GM18873 (cell line): ENCODE results near the gene ZNF536.

Experiments used
- ATAC-seq: cut with Tn5 transposase; IDR thresholded peaks from one replicate; pipeline ENCODE4 v1.9.1; 2021; ENCODE audit warnings: mild to moderate bottlenecking, moderate library complexity, moderate number of reproducible peaks; ENCODE audit not compliant: unreplicated experiment, low FRiP score

Gene ZNF536

GRCh38 chr19:30361107-30361447, 11.1 kb upstream of the ZNF536 start:
- no peak for ATAC-seq

DNA sequence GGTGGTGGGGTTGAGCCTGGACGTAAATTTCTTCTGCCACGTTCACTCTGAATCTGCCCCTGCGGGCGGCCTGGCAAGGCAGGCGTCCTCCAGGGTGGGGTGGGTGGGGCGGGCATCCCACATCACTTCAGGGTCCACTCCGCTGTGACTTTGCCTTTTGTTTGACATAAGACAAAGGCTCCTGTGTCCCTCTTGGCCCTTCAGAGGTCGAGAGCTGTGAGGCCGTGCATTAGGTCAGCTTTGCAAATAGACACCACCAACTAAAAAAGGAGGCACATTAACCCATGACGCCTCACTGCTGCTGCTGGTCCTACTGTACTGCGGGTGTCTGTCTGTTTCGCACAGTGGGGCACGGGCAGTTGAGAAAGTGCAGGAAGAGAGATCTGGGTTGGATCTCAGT, 10.5 kb upstream of the ZNF536 start:
- no peak for ATAC-seq

GRCh38 chr19:30362156-30362754, 9.9 kb upstream of the ZNF536 start:
- no peak for ATAC-seq

GRCh38 chr19:30363073-30363472, 9.1 kb upstream of the ZNF536 start:
- no peak for ATAC-seq

DNA sequence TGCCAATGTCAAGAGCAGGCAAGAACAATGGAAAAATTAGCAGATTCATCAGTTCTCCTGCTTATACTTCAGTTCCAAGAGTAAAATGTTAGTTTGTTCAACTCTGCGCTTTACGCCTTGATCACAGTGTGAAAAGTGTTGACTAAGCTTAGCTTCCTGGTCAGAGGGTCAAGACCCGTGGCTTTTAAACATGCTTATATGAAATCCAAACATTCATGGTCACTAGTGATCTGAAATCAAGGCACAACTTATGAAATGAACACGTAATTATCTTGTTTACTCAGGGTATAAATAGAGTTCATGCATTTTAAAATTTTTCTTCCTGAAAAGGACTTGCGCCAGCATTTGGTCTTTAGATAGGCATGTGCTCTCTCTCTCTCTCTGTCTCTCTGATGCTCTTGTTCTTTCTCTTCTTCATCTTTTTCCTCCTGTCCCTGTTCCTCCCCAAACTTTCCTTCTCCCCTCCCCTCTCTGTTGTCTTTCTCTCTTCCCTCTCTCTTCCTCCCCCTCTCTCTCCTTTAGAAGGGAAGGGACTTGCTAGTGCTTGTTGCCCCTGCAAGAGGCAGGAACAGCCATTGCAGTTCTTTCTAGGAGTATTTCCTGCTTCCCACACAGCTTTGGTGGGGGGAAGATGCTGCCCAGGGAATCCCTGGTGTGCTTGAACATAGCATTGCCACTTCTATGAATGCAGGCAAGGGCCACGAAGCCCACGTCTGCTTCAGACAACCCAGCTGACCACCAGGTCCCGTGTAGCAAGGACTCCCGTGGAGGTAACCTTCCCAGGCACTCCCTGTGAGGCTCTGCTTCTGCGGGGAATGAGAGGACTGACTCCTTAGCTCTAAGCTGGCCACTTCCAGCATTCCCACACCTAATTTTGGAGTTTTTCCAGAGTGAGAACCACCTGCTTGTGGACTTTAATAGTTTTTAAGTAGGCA, 7.1 kb upstream of the ZNF536 start:
- no peak for ATAC-seq

DNA sequence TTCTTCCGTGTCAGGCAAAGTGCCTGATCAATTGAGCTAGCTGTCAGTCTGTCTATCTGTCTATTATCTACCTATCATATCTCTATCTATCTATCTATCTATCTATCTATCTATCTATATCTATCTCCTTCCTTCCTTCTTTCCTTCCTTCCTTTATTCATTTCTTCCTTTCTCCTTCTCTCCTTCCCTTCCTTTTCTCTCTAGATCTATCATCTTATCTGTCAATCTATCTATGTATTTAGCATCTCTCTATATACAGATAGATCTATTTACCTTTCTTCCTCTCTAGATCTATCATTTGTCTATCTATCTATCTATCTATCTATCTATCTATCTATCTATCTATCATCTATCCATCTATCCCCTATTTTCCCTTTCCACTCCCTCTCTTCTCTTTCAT, 5.9 kb upstream of the ZNF536 start:
- no peak for ATAC-seq

GRCh38 chr19:30367006-30367405, 5.2 kb upstream of the ZNF536 start:
- no peak for ATAC-seq

DNA sequence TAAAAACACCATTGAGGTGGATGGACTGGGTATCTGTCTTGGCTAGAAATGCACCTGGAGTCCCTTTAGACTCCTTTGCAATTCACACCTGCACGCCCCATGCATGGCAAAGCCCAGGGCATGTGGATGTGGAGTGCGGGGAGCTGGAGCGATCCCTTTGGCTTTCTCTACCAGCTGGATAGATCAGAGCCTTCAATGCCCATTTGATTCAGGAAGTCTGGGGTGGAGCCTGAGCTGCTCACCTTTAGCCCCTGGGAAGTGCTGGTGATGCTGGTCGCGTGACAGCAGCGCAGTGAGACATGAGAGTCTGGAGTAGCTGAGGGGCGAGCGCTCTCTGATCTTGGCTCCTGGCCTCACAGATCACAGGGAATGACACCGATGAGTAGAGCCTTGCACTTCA, 4.8 kb upstream of the ZNF536 start:
- ATAC-seq: no peak

- ATAC-seq: no peak
These were observed 2.4 kb upstream of the ZNF536 start for GRCh38 chr19:30369833-30370232.

GRCh38 chr19:30371161-30371836, 885 bp upstream of the ZNF536 start:
- no peak for ATAC-seq

GRCh38 chr19:30373593-30373992, 1.4 kb downstream of the ZNF536 start:
- ATAC-seq: no peak

- ATAC-seq: no peak
These were observed 2.3 kb downstream of the ZNF536 start for GRCh38 chr19:30374539-30374864.

DNA sequence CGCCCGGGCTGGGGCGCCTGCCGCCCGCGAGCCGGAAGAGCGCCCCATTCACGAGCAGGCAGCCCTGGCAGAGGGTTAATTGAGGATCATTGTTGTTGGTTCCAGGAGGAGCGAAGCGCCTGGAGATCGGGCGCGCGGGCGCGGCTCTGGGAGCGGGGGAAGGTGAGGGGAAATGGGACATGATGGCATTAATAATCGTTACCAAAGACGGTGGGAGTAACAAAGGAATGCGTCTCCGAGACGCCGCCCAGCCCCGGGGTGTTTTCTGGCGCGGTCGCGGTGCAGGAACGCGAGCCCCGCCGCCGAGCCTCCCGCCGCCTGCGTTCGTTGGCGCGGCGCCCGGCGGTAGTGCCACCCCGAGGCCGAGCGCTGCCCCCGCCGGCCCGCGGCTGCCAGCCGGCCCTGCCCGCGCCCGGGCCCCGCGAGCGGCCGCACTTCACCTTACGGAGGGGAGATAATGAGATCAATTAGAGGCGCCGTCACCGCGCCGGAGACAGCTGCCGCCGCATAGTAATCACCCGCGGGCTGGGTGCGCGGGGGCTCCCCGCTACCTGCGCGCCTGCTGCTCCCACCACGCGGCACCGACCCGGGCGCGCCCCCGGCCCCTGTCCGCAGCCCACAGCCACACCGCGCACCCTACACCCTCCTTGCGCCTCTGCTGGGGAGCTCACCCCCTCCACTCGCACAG, 2.8 kb downstream of the ZNF536 start:
- ATAC-seq: no peak

GRCh38 chr19:30375553-30376031, 3.4 kb downstream of the ZNF536 start:
- no peak for ATAC-seq

- ATAC-seq: no peak
These were observed 4.1 kb downstream of the ZNF536 start for GRCh38 chr19:30376272-30376671.

- ATAC-seq: no peak
These were observed 4.7 kb downstream of the ZNF536 start for GRCh38 chr19:30376826-30377425.

DNA sequence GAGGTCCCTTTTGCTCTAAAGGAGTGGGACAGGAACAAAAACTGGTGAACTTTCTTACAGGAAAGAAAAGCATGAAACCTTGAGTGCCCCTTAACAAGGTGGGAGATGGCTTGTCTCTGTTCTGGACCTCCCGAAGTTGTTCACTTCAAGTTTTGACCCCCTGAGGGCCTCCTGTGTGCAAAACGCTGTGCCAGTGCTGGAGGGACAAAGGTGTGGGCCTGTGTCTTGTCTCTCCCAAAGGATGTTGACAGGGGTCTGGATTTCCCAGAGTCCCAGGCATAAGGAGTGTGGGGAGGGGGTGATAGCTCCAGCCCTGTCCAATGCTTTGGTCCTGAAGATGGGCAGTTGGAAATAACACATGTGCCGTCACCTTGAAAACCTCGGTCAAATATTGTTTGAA, 6.5 kb downstream of the ZNF536 start:
- ATAC-seq: no peak

DNA sequence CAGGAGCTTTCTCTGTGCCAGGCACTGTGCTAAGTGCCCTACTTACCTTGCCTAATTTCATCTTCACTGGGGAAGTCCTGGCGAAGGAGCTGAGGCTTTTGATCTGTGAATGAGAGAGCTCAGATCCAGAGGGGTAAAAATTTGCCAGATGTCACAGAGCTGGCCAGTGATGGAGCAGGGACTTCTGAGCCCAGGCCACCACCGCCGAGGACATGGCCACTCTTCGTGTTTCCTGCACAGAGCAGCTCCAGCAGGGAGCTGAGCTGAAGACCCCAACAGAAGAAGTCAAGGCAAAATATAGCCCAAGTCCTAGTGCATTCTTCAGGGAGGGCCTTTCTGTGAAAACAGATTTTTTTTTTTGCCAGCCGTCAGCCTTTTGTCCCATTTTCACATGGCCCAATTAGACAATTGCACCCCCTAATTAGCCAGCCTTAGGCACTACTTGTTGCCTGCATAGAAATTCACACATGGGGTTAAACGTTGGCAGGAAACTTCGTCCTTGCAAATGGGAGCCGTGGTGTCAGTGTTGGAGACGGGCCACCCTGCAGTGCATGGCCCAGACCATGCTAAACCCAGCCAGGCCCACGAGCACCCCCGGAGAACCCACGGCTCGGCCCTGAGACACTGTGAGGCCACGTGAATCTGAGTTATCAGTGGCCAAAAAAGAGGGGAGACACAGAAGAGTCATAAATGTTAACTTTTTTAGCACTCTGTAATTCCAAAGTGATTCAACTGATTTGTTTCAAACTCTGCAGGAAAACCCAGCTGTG, 7.8 kb downstream of the ZNF536 start:
- no peak for ATAC-seq

- no peak for ATAC-seq
These were observed 9.2 kb downstream of the ZNF536 start for GRCh38 chr19:30381366-30381765.

- ATAC-seq: no peak
These were observed 13.0 kb downstream of the ZNF536 start for GRCh38 chr19:30385174-30385573.
